ENCODE results near the gene HS3ST5. TPM values are rescaled to one million over a fixed set of nuclear protein-coding genes. Genes with fewer than 3 reads are reported as not detected.

The HS3ST5 gene
- total RNA-seq, 1 experiment from 2014 or later, result not detected

GRCh38 chr6:114389111-114389510 is 46.3 kb upstream of the HS3ST5 start:
- ATAC-seq, result no peak
- DNase-seq (ENCODE audit: low read depth, low spot score), result no peak

More at GRCh38 chr6:114389111-114389510, 46.3 kb upstream of the HS3ST5 start:
- H4K20me1 ChIP-seq (ENCODE audit: insufficient read depth), result no peaks in the 10 kb centered on the region
- no peaks in the 10 kb centered on the region for H3K79me2 ChIP-seq (ENCODE audit: insufficient read depth, low read length)
- TF ChIP-seq EZH2 (IDR thresholded peaks at IDR 0.05), result no peak
- TF ChIP-seq SP1 (IDR thresholded peaks at IDR 0.05; ENCODE audit: low read depth), result no peak
- TF ChIP-seq SIN3A (IDR thresholded peaks at IDR 0.05; ENCODE audit: low read depth), result no peak
- no peak for TF ChIP-seq SRF (IDR thresholded peaks at IDR 0.05; ENCODE audit: low read depth)
- TF ChIP-seq CBX3 (IDR thresholded peaks at IDR 0.05; ENCODE audit: low read depth), result no peak
- no peak for TF ChIP-seq ZNF274 (IDR thresholded peaks at IDR 0.05; ENCODE audit: low read depth, low read length)
- TF ChIP-seq ELF1 (IDR thresholded peaks at IDR 0.05; ENCODE audit: borderline replicate concordance, low read depth), result no peak
- TF ChIP-seq POLR2AphosphoS5 (IDR thresholded peaks at IDR 0.05; ENCODE audit: low read depth, low read length), result no peak
- no peak for TF ChIP-seq POLR2A (IDR thresholded peaks at IDR 0.05; ENCODE audit: borderline replicate concordance, extremely low read depth, insufficient read depth, insufficient read length)
- TF ChIP-seq ATF3 (IDR thresholded peaks at IDR 0.05), result no peak
- TF ChIP-seq EGR1 (IDR thresholded peaks at IDR 0.05; ENCODE audit: low read depth), result no peak
- TF ChIP-seq ZBTB33 (IDR thresholded peaks at IDR 0.05; ENCODE audit: extremely low read depth, insufficient replicate concordance, low read length), result no peak
- TF ChIP-seq YY1 (IDR thresholded peaks at IDR 0.05; ENCODE audit: extremely low read depth, insufficient replicate concordance, low read depth, low read length), result no peak
- TF ChIP-seq ZFX (IDR thresholded peaks at IDR 0.05), result no peak
- TF ChIP-seq JUND (IDR thresholded peaks at IDR 0.05), result no peak
- no peak for TF ChIP-seq REST (IDR thresholded peaks at IDR 0.05; ENCODE audit: low read depth)
- H3K9me2 ChIP-seq (ENCODE audit: insufficient read depth), result no peaks in the 10 kb centered on the region
- ChIA-PET POLR2A (no interaction called here), RAD21 (ENCODE audit: low non-redundant PET in 1 of 2, low total read pairs in 2 of 2, uncharacterized antibody in 2 of 2, unreplicated experiment in 2 of 2) (no interaction called here), CTCF (no interaction called here)
- no peak overlapping the region for H2AFZ ChIP-seq (ENCODE audit: low read depth, low read length, poor library complexity, severe bottlenecking)
- no peaks in the 10 kb centered on the region for H3K4me1 ChIP-seq (ENCODE audit: control insufficient read depth in 1 of 2, insufficient read depth in 2 of 2, low read length in 2 of 2)
- H3K36me3 ChIP-seq (ENCODE audit: control insufficient read depth in 1 of 2, insufficient read depth in 2 of 2, low read length in 2 of 2), result no peaks in the 10 kb centered on the region
- intact Hi-C loops (cut with micrococcal nuclease), result no loop called here
- H3K27me3 ChIP-seq (ENCODE audit: insufficient read depth, low read length), result peaks cover 9% of the 10 kb centered on the region; the same call in 1 of the 2 replicates
- H3K4me3 ChIP-seq (replicated peaks in 1 of 2; ENCODE audit: low read depth in 1 of 2, low read length in 2 of 2), result no peak overlapping the region
- BruUV-seq (replicated peaks), result no TSS peak
- no peak overlapping the region for H3K9ac ChIP-seq (ENCODE audit: low read length)
- no peak overlapping the region for H3K4me2 ChIP-seq (ENCODE audit: low read length)
- H3K27ac ChIP-seq (ENCODE audit: low read depth, low read length), result no peak overlapping the region
- no peaks in the 10 kb centered on the region for H3K9me3 ChIP-seq (ENCODE audit: control insufficient read depth in 1 of 2, insufficient read depth in 1 of 2, low read depth in 1 of 2, low read length in 2 of 2)

All from HCT116 (cell line).